LoVo (cell line): Measurements from ENCODE around the gene HOXA4.
A peak's percentile ranks its signal among the peaks of the same experiment; 100 is the strongest.

Source experiments
- DNase-seq: peaks from one replicate; pipeline ENCODE4 v3.0.0-alpha.2; 2016; ENCODE audit warnings: low spot score

Gene HOXA4

DNA sequence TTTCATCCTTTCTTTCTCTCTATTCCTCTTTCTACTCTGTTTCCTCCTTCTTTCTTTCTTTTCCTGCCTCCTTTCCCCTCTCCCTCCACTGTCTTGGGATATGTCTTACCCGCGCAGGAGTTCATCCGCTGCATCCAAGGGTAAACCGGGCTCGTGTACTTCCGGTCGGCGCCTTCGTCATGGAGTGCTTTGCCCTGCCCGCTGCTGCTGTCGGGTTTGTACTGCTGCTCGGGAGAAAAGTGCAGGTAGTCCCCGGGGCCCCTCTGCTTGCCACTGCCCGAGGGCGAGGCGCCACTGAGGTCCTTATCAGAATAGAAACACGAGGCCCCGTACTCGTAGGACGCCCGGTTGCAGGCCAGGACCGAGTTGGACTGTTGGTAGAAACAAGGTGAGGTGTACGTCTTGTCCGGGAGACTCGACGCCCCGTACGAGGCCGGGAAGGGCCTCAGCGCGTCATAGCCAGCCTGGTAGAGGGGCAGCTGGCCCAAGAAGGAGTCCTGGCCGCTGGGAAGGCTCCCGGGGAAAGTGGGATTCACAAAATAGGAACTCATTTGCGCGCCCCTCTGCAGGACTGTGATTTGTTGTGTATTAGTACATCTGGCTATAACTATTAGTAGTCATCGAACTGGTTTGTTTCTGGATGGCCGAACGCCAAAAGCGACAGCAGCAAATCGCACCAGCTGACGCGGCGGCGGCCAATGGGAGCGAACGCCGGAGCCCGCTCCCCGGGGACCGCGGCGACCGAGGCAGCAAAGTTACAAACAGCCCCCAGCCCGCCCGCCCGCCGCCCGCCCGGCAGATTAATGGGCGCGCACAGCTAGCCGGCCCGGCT is 16.9 kb upstream of the HOXA4 start, which contains the start of gene HOXA6:
HOXA6 (minus strand) TSS at position 576 of the 832 bp plus-strand sequence; CDS start at position 551, 25 bp downstream.
- DNase-seq, result no peak

DNA sequence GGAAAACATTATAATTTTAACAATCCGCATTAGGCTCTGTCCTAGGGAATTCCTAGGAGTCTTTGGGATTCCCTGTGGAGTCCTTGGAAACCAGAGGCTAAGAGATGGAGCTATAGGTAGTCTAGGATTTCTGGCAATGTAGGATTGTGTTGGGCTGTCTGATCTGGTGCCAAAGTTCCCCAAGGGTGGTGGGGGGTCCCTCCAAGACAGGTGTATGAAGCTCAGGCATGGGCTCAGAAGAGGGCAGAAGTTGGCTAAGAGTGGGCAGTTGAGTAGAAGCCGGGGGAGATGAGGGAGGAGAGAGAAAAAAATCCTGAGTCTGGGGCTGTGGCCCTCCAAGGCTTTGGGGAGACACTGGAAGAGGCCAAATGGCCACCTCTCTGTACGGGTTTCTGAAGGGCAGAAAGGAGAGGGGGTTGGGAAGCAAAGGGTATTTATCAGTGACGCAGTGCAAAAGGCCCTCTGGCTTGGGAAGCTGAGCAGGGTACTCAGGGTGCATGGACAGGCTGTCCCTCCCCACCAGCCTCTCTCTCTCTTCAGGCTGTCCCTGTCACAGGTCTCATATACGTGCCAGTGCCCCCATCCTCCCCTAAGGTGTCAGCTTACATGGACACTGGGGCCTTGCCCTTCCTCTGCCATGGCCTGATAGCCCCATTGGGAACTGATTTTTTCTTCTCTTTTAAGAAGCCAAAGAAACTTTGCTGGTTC is 16.1 kb upstream of the HOXA4 start:
- DNase-seq, result no peak

DNA sequence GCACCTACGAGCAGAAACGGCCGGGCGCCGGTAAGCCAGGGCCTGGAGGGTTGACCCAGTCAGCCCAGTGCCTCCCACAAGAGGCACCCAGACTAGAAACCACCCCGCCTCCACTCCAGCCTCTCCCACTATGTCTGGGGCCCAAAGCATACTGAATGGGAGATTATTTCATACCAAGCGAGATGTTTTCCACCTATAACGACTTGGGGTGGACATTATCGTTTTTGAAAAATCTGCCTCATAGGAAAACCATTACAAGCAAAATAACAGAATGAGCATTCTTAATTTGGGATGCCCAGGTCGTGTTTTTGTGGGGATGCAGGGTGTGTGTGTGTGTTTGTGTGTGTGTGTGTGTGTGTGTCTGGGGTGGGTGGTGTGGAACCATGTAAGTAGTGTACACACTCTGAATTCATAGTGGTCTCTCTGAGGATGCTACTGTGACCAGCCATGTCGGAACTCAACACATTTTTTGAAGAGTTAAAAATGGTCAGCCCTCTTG is 15.4 kb upstream of the HOXA4 start:
- DNase-seq, result no peak

DNA sequence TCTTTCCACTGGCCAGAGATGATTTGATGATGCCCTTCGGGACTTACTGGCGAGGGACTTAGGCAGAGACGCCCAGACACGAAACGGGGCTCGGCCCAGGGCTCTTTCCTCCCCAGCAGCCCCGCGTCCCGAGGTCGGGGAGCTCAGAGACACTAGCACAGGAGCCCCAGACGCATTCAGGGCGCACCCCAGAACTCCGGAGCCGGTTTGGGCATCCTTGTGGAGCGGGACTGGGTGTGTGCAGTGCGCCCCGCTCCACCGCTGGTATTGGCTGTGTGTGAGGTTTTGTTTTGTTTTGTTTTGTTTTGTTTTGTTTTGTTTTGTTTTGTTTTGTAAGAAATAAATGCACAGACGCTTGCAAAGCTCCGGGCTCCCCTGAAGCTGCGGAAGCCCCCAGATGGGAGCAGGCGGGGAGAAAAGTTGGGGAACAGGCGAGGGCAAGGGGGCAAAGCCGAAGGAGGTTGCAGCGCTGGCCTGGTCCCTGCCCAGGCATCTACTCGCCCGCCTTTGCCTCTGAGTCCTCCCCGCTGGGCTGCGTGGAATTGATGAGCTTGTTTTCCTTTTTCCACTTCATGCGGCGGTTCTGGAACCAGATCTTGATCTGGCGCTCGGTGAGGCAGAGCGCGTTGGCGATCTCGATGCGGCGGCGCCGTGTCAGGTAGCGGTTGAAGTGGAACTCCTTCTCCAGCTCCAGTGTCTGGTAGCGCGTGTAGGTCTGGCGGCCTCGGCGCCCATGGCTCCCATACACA is 14.8 kb upstream of the HOXA4 start:
- no peak for DNase-seq

DNA sequence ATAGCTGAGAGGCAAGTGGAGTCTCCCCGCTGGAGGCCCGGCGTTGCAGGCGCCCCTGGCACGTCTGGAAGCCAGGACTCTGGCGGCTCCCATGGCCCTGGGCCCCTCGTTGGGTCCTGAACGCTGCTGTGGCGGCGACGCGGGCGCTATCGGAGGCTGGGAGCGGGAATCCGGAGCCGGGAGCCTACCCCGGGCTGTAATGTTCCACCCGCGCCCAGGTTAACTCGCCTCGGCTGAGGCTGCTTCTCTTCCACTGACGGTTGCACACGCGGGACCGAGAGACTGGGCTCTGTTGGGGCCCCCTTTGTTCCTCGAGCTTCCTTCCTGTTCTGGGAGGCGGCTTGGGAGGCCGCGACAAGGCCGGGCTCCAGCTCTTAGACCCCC is 14.2 kb upstream of the HOXA4 start:
- DNase-seq, result no peak

DNA sequence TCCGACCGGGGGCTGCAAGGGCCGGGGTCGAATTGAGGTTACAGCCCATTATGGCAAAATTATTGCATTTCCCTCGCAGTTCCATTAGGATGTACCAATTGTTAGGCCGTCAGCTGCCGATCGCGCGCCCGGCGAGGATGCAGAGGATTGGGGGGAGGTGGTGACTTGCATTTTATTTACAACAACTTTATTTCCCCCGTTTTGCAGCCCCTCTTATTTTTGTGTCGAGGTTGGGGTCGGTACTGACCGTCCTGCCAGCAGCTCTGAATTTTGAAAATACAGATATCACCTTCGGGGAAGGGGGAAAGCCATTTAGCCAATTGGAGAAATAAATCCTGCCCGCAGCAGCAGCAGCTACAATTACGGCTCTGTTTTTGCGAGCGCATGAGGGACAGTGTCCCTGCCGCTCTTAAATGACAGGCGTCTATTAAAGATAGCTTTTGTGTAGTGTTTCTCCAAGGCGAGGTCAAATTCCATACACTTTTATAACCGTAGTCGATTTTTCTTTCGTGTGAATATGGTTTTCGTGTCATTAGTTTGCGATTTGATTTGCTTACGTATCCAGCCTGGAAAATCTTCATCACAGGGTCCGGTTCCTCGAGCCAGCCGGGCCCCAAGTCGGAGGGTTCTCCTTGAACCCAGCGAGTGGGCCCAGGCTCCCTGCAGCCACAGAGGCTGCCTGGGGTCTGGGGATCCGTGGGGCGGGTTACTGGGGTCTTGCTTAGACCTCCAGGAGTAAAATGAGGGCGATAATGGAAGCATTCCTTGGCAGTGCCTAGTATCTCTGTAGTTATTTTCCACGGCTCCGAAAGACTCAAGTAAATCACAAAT is 13.6 kb upstream of the HOXA4 start:
- no peak for DNase-seq

DNA sequence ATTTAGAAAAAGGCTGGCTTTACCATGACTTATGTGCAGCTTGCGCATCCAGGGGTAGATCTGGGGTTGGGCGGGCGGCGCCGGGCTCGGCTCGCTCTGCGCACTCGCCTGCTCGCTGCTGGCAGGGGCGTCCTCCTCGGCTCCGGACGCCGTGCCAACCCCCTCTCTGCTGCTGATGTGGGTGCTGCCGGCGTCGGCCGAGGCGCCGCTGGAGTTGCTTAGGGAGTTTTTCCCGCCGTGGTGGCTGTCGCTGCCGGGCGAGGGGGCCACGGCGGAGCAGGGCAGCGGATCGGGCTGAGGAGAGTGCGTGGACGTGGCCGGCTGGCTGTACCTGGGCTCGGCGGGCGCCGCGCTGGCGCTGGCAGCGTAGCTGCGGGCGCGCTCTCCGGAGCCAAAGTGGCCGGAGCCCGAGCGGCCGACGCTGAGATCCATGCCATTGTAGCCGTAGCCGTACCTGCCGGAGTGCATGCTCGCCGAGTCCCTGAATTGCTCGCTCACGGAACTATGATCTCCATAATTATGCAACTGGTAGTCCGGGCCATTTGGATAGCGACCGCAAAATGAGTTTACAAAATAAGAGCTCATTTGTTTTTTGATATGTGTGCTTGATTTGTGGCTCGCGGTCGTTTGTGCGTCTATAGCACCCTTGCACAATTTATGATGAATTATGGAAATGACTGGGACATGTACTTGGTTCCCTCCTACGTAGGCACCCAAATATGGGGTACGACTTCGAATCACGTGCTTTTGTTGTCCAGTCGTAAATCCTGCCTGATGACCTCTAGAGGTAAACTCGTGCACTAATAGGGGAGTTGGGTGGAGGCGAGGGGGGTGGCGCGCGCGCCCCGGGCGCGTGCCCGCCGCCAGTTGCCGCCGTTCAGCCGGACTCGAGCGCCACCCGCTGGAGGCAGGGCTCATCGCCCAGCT is 12.7 kb upstream of the HOXA4 start, which contains the start of gene HOXA5:
HOXA5 (minus strand) TSS at position 659 of the 927 bp plus-strand sequence; CDS start at position 585, 74 bp downstream.
- DNase-seq, result no peak

DNA sequence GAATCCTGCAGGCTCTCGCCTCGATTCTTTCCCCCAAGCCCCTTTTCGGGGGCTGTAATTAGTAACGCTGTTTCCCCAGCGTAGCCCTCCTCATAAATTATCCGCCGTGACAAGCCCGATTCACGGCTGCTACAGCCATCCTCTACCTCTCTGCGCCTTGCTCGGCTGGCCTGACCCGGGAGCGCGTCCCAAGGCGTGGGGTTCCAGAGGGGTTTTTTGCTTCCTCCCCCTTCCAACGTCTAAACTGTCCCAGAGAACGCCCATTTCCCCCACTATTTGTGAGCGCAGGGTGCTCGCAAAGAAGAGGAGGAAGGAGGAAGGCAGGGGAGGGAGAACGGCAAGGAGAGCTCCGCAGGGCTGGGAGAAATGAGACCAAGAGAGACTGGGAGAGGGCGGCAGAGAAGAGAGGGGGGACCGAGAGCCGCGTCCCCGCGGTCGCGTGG is 12.0 kb upstream of the HOXA4 start:
- DNase-seq, result no peak

DNA sequence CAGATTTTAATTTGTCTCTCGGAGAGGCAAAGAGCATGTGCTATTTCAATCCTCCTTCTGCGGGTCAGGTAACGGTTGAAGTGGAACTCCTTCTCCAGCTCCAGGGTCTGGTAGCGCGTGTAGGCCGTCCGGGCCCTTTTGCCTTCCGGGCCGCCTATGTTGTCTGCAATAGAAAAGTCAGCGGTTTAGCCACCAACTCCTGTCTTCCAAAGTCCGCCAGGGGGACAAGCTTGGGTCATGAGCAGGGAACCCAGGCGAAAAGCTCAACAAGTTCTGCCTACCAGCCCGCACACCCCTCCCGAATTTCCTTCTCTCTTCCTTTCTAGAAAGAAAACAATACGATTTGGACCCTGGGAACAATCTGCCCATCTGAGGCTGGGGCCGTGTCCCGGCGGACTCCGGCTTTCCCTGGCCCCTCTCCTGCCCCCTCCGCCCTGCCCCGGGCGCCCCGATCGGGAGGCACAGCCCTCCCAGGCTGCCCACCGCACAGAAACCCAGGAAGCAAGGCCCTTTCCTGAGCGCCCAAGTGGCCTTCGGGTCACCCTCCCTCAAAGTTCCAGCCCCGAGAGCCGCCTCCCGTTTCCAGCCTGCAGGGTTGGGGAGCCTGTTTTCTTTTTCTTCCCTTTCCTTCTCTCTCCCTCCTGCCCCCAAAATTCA is 11.5 kb upstream of the HOXA4 start:
- DNase-seq, result no peak

DNA sequence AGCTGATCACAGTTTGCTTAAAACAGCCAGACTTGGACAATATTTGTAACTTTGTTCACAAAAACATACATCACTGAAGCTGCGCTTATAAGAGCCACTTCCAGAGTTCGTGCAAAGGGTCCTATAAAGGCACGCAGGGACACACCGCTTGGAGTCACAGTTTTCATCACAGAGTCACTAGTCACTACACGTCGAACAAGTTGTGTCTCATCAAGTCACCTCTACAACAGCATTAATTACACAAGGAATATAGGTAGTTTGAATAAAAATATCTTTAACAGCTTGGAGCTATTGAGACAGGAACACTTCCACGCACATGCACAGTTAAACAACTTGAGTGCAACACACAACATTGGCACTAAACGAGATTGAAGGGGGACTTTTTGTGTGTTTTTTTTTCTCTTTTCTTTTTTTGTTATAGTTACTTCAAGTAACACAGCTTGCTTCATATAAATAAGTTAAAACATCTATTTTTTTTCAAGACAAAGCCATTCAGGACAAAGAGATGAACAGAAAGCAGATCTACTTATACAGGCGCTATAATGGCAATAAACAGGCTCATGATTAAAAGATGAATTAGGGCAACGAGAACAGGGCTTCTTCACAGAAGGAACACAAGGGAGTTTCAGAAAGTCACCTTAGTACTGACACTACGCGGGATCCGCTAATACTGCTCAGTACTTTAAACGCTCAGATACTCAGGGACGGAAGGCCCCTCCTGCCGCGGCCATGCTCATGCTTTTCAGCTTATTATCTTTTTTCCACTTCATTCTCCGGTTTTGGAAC is 10.8 kb upstream of the HOXA4 start:
- DNase-seq, result no peak

DNA sequence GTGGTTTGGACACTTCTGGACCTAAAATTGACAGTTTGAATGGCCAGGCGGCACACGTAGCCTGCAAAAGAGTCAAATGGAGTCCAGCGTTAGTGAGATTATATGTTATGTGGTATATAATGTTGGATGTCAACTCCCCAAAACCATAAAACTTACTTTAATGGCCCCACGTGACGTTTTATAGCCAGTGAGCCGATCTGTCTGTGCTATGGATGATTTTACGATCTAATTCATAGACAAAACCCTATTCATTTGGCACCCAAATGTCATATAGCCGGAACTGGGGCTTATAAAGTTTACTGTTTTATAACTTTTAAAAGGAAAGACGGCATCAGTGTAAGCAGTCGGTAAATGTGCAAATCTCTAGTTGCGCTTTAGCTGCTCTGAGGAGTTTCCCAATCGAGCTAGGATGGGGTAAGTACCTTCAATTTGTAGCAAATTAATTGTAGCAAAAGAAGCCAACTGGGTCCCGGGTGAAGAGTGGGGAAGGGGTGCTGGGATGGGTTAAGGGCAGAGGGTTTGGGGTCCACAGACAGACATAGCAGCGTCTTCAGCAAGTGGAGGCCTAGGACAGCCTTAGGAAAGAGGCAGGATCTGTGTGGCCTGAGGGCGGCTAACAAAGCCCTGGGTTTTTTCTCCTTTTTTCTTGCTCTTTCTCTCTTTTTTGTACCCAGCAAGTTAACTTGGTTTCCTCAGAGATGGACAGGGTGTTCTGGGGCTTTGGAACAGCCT is 9.7 kb upstream of the HOXA4 start:
- DNase-seq, result peak; percentile 56

DNA sequence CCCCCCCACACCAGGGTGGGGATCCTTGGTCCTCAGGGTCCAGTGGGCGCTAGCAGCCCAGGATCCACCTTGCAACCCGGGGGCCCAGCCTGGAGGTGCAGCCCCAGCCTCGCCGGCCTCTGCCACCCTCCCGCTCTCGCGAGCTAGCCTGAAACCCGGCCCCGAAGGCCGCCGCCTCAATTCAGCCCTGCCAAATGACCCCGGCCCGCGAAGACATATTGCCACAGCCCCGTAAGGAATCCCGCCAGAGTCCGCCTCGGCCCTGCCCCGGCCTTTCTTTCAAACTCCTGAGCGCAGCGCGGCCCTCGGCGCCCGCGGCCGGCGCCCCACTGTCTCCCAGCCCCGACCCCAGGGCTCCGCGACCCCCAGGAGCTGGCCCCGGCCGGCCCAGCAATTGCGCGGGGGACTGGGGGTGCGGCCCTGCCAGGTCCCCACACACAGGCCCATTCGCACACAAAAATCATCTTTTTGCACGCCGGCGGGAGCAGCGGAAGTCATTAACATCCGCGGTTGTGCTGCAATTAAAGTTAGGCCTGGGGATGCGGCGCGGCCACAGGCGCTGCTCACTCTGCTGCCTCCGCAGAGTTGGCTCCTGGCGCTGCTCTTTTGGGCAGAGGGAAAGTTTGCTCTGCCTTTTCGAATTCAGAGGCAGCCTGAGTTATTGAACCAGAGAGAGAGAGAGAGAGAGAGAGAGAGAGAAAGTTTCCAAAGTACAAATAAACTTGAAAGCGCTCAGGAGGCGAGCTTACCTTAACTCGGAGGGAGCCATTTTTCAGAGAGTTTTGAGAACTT is 9.0 kb upstream of the HOXA4 start:
- no peak for DNase-seq

DNA sequence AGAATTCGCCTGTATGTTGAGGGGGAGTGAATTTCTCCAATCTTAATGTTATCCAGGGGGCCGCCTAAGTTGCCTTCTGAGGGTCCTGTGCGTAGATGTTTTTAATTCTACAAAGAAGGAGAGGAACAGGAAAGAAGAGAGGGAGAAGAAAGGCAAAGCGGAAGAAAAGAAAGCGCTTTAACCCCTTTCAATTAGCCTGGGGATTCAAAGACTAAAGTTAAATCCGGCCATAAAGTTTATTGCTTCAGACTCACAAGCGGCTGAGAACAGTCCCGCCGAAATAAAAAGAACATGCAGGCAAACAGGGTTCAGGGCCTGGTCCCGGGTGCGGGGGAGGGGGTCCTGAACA is 8.4 kb upstream of the HOXA4 start:
- no peak for DNase-seq

DNA sequence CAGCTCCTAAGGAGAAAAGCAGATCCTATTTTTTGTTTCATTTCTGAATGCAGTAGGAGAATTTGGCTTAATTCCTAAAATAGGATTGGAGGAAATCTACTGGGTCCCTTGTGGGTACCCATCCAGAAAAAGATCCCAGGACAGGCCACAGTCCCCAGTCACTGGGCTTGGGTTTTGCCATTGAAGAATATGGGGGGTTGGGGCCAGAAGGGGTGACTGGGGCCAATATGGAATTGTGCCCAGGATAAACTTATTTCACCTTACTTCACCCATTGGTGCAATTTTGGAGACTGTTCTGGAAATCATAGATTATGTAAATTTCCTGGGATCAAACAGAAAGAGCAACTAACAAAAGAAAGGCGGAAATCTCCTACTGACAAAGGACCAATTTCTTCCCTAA is 7.9 kb upstream of the HOXA4 start:
- DNase-seq, result no peak

DNA sequence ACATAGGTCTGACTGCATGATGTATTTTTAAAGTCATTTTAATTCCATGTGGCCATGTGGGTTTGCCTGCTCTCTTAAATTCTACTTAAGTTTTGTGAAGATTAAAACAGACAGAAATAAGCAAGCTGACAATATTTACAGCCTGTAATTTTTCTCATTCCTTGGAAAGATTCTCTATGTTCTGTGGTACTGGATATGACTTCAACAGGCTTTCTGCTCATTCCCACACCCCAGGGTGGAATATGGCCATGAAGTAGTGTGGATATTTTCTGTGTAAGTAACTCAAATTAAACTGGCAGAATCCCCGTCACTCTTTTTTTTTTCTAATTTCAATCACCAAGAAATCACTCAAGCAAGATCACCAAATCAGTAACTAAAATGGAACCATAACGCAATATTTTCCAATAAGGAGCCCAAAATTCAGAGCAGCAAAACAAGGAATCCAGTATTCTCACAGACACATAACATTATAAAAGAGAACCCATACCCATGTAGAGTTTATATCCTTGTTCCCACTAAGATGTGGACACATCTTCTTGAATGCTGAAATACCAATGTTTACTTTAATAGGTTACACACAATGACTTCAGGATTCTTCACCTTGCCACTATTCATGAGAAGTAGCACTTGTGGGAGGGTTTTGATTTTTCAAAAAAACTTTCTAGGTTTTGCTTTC is 7.2 kb upstream of the HOXA4 start:
- DNase-seq, result no peak

DNA sequence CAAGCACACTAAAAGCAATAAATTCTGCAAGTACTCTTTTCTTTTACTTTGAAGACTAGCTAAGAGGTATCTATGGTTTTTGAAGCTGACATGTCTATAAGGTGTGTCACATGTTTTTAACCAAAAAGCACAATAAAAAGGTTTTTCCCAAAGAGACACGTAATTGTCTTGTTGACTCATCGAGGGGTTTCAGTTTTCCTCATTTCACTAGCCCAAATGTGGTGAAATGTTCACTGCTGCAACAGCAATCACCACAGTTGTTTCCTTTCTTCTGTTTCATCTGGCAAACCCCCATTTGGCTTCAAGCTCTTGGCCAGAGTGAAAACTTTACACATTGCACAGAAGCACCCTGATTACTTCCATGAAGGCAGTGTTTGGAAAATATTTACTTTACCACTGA is 3.8 kb upstream of the HOXA4 start:
- DNase-seq, result peak; percentile 64
